Measurements from ENCODE around the gene KCNH4. TPM values are rescaled to one million over a fixed set of nuclear protein-coding genes. Genes with fewer than 3 reads are reported as not detected.

The KCNH4 gene
- total RNA-seq, 1 experiment from 2014 or later: not detected

- Histone ChIP-seq H3K4me2 (ENCODE audit: low read length) (no peak overlapping the region), H3K27me3 (ENCODE audit: insufficient read depth, low read length) (peaks cover 6% of the 10 kb centered on the region; the same call in 1 of the 2 replicates), H3K9me3 (ENCODE audit: control insufficient read depth in 1 of 2, insufficient read depth in 1 of 2, low read depth in 1 of 2, low read length in 2 of 2) (no peaks in the 10 kb centered on the region), H3K36me3 (ENCODE audit: control insufficient read depth in 1 of 2, insufficient read depth in 2 of 2, low read length in 2 of 2) (no peaks in the 10 kb centered on the region), H3K4me3 (replicated peaks in 1 of 2; ENCODE audit: low read depth in 1 of 2, low read length in 2 of 2) (no peak overlapping the region), H3K27ac (ENCODE audit: low read depth, low read length) (no peak overlapping the region), H3K9ac (ENCODE audit: low read length) (no peak overlapping the region), H2AFZ (ENCODE audit: low read depth, low read length, poor library complexity, severe bottlenecking) (no peak overlapping the region), H3K79me2 (ENCODE audit: insufficient read depth, low read length) (no peaks in the 10 kb centered on the region), H3K9me2 (ENCODE audit: insufficient read depth) (no peaks in the 10 kb centered on the region), H4K20me1 (ENCODE audit: insufficient read depth) (no peaks in the 10 kb centered on the region), H3K4me1 (ENCODE audit: control insufficient read depth in 1 of 2, insufficient read depth in 2 of 2, low read length in 2 of 2) (no peaks in the 10 kb centered on the region)
- intact Hi-C loops (cut with micrococcal nuclease): no loop called here
- no peak for ATAC-seq
- no peak for DNase-seq (ENCODE audit: low read depth, low spot score)
- no TSS peak for BruUV-seq (replicated peaks)
- ChIA-PET RAD21 (ENCODE audit: low non-redundant PET in 1 of 2, low total read pairs in 2 of 2, uncharacterized antibody in 2 of 2, unreplicated experiment in 2 of 2) (no interaction called here), POLR2A (no interaction called here), CTCF (no interaction called here)
- TF ChIP-seq RAD21 (IDR thresholded peaks at IDR 0.05; ENCODE audit: low read depth): no peak
- no peak for TF ChIP-seq JUND (IDR thresholded peaks at IDR 0.05)
- TF ChIP-seq POLR2AphosphoS5 (IDR thresholded peaks at IDR 0.05; ENCODE audit: low read depth, low read length): no peak
- TF ChIP-seq FOSL1 (IDR thresholded peaks at IDR 0.05; ENCODE audit: low read depth): no peak
- no peak for TF ChIP-seq CTCF (IDR thresholded peaks at IDR 0.05 in 2 of 3, conservative IDR thresholded peaks at IDR 0.05 in 1 of 3; ENCODE audit: borderline replicate concordance in 1 of 3, insufficient read depth in 1 of 3, low read depth in 2 of 3, low read length in 2 of 3)
- TF ChIP-seq ZNF274 (IDR thresholded peaks at IDR 0.05; ENCODE audit: low read depth, low read length): no peak
- TF ChIP-seq ZBTB33 (IDR thresholded peaks at IDR 0.05; ENCODE audit: extremely low read depth, insufficient replicate concordance, low read length): no peak
- TF ChIP-seq SRF (IDR thresholded peaks at IDR 0.05; ENCODE audit: low read depth): no peak
- no peak for TF ChIP-seq ELF1 (IDR thresholded peaks at IDR 0.05; ENCODE audit: borderline replicate concordance, low read depth)
- no peak for TF ChIP-seq CEBPB (IDR thresholded peaks at IDR 0.05; ENCODE audit: low read depth)
- no peak for TF ChIP-seq ZFX (IDR thresholded peaks at IDR 0.05)
- no peak for TF ChIP-seq SP1 (IDR thresholded peaks at IDR 0.05; ENCODE audit: low read depth)
- no peak for TF ChIP-seq SIN3A (IDR thresholded peaks at IDR 0.05; ENCODE audit: low read depth)
Measured at GRCh38 chr17:42171831-42172230, 9.1 kb downstream of the KCNH4 start.

All from HCT116 (cell line).